SK-N-SH treated with all-trans-retinoic acid at 6 μM for 48 hours (cell line): ENCODE data around the gene SLC2A5.

ENCODE experiments used
- ATAC-seq: fragments of 200-7000 bp; cut with Tn5 transposase; 3 replicates; pipeline ENCODE4 v1.9.1; 2020; ENCODE audit warnings: mild to moderate bottlenecking, moderate library complexity
- ARNTL ChIP-seq: fragments of 450-650 bp; formaldehyde crosslinking; IDR thresholded peaks from 2 replicates; pipeline ENCODE4 v1.5.0; 2020; ENCODE audit warnings: low read depth, mild to moderate bottlenecking, moderate library complexity, borderline replicate concordance
- BACH2 ChIP-seq: fragments of 250-450 bp; sonication (Bioruptor Pico); IDR thresholded peaks from 2 replicates; pipeline ENCODE4 v1.9.0; 2021; ENCODE audit warnings: mild to moderate bottlenecking, borderline replicate concordance
- CREB5 ChIP-seq: fragments of 250-450 bp; sonication (Bioruptor Pico); IDR thresholded peaks from 2 replicates; pipeline ENCODE4 v1.5.1; 2020; ENCODE audit warnings: low read depth, mild to moderate bottlenecking, moderate library complexity
- CSDC2 ChIP-seq: fragments of 250-450 bp; sonication (Bioruptor Pico); IDR thresholded peaks from 2 replicates; pipeline ENCODE4 v1.5.0; 2020; ENCODE audit warnings: mild to moderate bottlenecking, moderate library complexity
- ESRRG ChIP-seq: fragments of 250-450 bp; sonication (Bioruptor Pico); IDR thresholded peaks from 2 replicates; pipeline ENCODE4 v1.6.1; 2021; ENCODE audit warnings: mild to moderate bottlenecking
- GLIS3 ChIP-seq: fragments of 250-450 bp; sonication (Bioruptor Pico); IDR thresholded peaks from 2 replicates; pipeline ENCODE4 v1.5.0; 2020; ENCODE audit warnings: mild to moderate bottlenecking, moderate library complexity
- OSR1 ChIP-seq: fragments of 250-450 bp; sonication (Bioruptor Pico); IDR thresholded peaks from 2 replicates; pipeline ENCODE4 v1.8.0; 2022; ENCODE audit warnings: moderate library complexity, mild to moderate bottlenecking, inconsistent platforms
- PATZ1 ChIP-seq: fragments of 250-450 bp; sonication (Bioruptor Pico); IDR thresholded peaks from 2 replicates; pipeline ENCODE4 v1.8.0; 2020; ENCODE audit warnings: mild to moderate bottlenecking, moderate library complexity, borderline replicate concordance
- POU6F1 ChIP-seq: fragments of 250-450 bp; sonication (Bioruptor Pico); IDR thresholded peaks from 2 replicates; pipeline ENCODE4 v1.8.0; 2021; ENCODE audit warnings: low read depth, mild to moderate bottlenecking, moderate library complexity, borderline replicate concordance
- RARB ChIP-seq: fragments of 250-450 bp; sonication (Bioruptor Pico); IDR thresholded peaks from 2 replicates; pipeline ENCODE4 v1.8.0; 2021; ENCODE audit warnings: mild to moderate bottlenecking, moderate library complexity
- SNAI2 ChIP-seq: fragments of 250-450 bp; sonication (Bioruptor Pico); IDR thresholded peaks from 2 replicates; pipeline ENCODE4 v1.5.0; 2020; ENCODE audit warnings: mild to moderate bottlenecking, moderate library complexity
- TCF4 ChIP-seq: fragments of 250-450 bp; sonication (Bioruptor Pico); IDR thresholded peaks from 2 replicates; pipeline ENCODE4 v1.8.0; 2021; ENCODE audit warnings: mild to moderate bottlenecking, moderate library complexity, borderline replicate concordance
- TOX ChIP-seq: fragments of 250-450 bp; sonication (Bioruptor Pico); IDR thresholded peaks from 2 replicates; pipeline ENCODE4 v1.8.0; 2021; ENCODE audit warnings: mild to moderate bottlenecking, moderate library complexity, borderline replicate concordance
- TSHZ2 ChIP-seq: fragments of 250-450 bp; sonication (Bioruptor Pico); IDR thresholded peaks from 2 replicates; pipeline ENCODE4 v1.5.0; 2020; ENCODE audit warnings: mild to moderate bottlenecking, moderate library complexity
- ZC3H10 ChIP-seq: fragments of 250-450 bp; sonication (Bioruptor Pico); IDR thresholded peaks from 2 replicates; pipeline ENCODE4 v1.5.1; 2021; ENCODE audit warnings: mild to moderate bottlenecking, moderate library complexity
- ZFP3 ChIP-seq: fragments of 250-450 bp; sonication (Bioruptor Pico); IDR thresholded peaks from 2 replicates; pipeline ENCODE4 v1.5.0; 2020; ENCODE audit warnings: mild to moderate bottlenecking, moderate library complexity
- ZNF70 ChIP-seq: fragments of 450-650 bp; formaldehyde crosslinking; IDR thresholded peaks from 2 replicates; pipeline ENCODE4 v1.5.0; 2020; ENCODE audit warnings: mild to moderate bottlenecking, moderate library complexity
- ZNF8 ChIP-seq: fragments of 450-650 bp; formaldehyde crosslinking; IDR thresholded peaks from 2 replicates; pipeline ENCODE4 v1.5.0; 2020; ENCODE audit warnings: mild to moderate bottlenecking, moderate library complexity
- TF ChIP-seq, protein P1 (sequence below): fragments of 250-450 bp; sonication (Bioruptor Pico); IDR thresholded peaks from 2 replicates; pipeline ENCODE4 v1.5.1; 2021; ENCODE audit warnings: mild to moderate bottlenecking, moderate library complexity

The SLC2A5 gene

DNA sequence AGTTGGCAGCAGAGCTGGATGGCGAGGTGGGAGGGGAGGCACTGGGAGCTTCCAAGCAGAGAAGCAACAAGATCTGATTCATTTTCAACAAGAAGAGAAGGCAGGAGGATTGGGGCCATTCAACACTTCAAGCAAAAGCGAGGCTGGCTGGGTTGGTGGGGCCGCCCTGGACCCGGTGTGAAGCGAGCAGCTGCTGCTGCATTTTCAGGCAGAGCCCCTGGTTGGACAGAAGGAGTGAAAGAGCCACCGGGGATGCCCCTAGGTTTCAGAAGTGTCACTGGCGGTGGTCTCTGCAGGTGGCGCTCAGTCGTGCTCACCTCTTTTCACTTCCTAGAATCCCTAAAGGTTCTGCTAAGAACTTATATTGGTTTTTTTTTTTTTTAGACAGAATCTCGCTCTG, 61.2 kb downstream of the SLC2A5 start:
- TF ChIP-seq ZNF70 (CRISPR knock-in tag), result no peak
- no peak for TF ChIP-seq SNAI2 (CRISPR knock-in tag)
- TF ChIP-seq, all 23 proteins: peak for 0
- no peak for ATAC-seq

GRCh38 chr1:9006956-9007615, 62.3 kb downstream of the SLC2A5 start:
- ATAC-seq, result no peak
- no peak for TF ChIP-seq ESRRG (CRISPR knock-in tag)
- no peak for TF ChIP-seq ARNTL (CRISPR knock-in tag)
- no peak for TF ChIP-seq CSDC2 (CRISPR knock-in tag)
- TF ChIP-seq BACH2, result no peak
- TF ChIP-seq CREB5, result no peak
- no peak for TF ChIP-seq PATZ1 (CRISPR knock-in tag)
- no peak for TF ChIP-seq TCF4 (CRISPR knock-in tag)
- TF ChIP-seq TSHZ2, result no peak
- no peak for TF ChIP-seq SNAI2 (CRISPR knock-in tag)
- no peak for TF ChIP-seq ZFP3 (CRISPR knock-in tag)
- no peak for TF ChIP-seq GLIS3 (CRISPR knock-in tag)
- TF ChIP-seq ZNF8 (CRISPR knock-in tag), result no peak
- no peak for TF ChIP-seq OSR1 (CRISPR knock-in tag)
- no peak for TF ChIP-seq ZNF70 (CRISPR knock-in tag)
- no peak for TF ChIP-seq POU6F1 (CRISPR knock-in tag)
- no peak for TF ChIP-seq RARB (CRISPR knock-in tag)
- no peak for TF ChIP-seq ZC3H10 (CRISPR knock-in tag)
- TF ChIP-seq, protein P1, sequence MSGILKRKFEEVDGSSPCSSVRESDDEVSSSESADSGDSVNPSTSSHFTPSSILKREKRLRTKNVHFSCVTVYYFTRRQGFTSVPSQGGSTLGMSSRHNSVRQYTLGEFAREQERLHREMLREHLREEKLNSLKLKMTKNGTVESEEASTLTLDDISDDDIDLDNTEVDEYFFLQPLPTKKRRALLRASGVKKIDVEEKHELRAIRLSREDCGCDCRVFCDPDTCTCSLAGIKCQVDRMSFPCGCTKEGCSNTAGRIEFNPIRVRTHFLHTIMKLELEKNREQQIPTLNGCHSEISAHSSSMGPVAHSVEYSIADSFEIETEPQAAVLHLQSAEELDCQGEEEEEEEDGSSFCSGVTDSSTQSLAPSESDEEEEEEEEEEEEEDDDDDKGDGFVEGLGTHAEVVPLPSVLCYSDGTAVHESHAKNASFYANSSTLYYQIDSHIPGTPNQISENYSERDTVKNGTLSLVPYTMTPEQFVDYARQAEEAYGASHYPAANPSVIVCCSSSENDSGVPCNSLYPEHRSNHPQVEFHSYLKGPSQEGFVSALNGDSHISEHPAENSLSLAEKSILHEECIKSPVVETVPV (CRISPR knock-in tag), result no peak

GRCh38 chr1:9005395-9005708, 64.1 kb downstream of the SLC2A5 start:
- no peak for ATAC-seq
- no peak for TF ChIP-seq TOX

DNA sequence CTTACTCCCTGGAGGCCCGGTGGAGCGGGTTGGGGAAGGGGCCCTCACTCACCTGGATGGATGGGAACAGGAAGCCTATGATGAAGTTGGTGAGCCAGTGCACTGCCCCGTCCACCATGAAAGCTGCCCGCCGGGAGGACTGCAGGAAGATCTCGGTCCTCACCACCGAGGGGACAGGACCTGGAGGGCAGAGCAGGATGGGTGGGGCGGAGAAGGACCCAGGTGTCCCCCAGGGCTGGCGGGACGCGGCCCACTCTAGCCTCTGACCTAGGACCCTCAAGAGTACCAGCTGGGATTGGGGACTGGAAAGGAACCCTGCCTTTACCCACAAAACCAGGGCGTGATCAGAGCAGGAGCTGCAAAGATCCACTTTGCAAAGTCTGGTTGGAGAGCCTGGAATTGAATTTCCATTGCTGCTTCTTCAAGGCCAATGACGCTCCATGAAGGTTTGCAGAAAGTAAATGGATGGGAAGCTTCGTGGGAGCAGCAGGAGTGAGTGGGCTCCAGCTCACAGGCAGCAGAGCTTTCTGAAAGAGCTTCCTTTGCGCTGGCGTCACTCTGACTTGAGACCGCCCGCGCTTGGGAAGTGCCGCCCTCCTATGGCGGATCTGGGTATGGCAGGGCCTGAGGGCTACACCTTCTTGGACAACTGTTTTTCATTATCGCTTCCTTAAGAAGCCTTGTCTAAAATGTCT, 64.6 kb downstream of the SLC2A5 start:
- ATAC-seq, result peak; percentile 96
- TF ChIP-seq CSDC2 (CRISPR knock-in tag), result no peak
